GM18505 (cell line): ENCODE results near the gene FCAR.
"Not testable (repeated sequence)": the region's sequence is repeated elsewhere in the genome, so short reads cannot be mapped to it uniquely, and the experiment has no call there.

Experiments
- ATAC-seq: cut with Tn5 transposase; IDR thresholded peaks from one replicate; pipeline ENCODE4 v1.9.1; 2021; ENCODE audit not compliant: unreplicated experiment
- POLR2A ChIP-seq: IDR thresholded peaks from 4 replicates; pipeline ENCODE4 v1.6.1; 2011; ENCODE audit warnings: borderline replicate concordance; ENCODE audit not compliant: insufficient read depth, insufficient read length; ENCODE audit errors: extremely low read depth

FCAR gene

DNA sequence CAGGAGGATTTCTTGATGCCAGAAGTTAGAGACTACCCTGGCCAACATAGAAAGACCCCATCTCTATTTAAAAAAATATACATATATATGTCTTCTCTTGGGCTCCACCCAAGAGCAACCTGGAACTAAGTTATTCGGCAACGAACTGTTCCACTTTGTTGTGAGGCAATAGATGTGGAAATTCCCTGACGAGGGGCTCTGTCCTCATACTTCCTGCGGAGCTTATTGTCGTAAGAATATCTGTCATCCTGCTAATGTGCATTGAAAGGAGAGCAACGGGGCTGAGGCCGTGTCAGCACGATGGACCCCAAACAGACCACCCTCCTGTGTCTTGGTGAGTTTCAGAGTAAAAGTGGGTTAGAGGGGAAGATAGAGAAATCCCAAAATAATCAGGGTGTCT, at the start of gene FCAR:
Gene FCAR (plus strand): TSS at position 246 of the 400 bp plus-strand sequence. CDS start 55 bp downstream, at position 301.
- no peak for TF ChIP-seq POLR2A
- no peak for ATAC-seq

DNA sequence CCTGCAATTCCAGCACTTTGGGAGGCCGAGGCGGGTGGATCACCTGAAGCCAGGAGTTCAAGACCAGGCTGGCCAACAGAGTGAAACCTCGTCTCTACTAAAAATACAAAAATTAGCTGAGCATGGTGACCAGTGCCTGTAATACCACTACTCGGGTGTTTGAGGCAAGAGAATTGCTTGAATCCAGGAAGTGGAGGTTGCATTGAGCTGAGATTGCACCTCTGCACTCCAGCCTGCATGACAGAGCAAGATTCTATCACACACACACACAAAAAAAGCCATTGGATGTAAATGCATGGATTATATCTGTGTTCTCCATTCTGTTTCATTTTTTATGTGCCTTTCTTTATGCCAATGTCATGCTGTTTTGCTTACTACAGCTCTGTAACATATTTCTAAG, 49.6 kb upstream of the FCAR start:
- not testable (repeated sequence) for ATAC-seq

DNA sequence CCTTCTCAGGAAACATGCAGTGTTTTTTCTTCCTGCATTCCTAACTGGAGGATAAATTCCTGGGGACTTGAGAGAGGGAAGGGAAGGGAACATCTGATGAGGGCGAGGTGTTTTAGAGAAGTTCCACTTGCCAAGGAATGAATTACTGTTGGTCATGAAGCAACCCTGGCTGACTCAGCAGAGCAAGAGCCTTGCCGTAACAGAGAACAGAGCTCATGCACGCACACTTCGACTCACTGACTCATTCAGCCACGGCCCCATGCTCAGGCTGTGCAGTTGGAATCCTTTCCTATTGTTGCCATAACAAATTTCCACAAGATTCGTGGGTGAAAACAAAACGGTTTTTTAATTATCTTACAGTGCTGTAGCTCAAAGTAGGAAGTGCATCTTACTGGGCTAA, 48.7 kb upstream of the FCAR start:
- ATAC-seq, result not testable (repeated sequence)

DNA sequence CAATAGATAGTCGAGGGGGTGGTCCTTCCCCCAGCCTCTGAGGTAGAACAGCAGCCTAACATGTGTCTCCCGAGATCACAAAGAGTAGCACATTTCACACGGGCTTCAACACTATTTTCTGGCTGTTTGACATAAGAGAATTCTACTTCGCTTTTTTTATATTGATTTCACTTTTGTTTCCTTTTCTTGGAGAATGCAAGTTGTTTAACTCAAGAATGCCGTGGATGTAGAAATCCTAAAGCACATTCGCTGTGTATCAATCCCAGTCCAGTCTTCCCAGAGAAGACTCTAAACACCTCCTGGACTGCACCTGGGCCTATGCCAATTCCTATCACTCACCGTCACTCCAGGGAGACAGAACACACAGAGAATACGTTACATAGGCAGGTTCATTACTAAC, 46.0 kb upstream of the FCAR start:
- ATAC-seq, result not testable (repeated sequence)

DNA sequence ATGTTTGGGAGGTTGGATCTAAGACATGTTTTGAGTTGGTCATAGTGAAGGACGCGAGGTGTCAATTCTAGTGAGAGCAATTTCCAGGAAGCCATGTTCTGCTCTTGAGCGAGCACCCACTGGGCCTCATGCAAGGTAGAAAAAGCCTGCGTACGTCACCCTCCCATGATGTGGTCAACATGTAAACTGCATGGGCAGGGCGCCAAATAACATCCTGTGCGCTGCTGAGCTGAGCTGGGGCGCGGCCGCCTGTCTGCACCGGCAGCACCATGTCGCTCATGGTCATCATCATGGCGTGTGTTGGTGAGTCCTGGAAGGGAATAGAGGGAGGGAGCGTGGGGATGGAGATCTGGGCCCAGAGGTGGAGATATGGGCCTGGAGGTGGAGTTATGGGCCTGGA, 41.5 kb upstream of the FCAR start, which contains the start of gene KIR2DS4:
Gene KIR2DS4 (plus strand): TSS at position 181 of the 400 bp plus-strand sequence.
- ATAC-seq, result not testable (repeated sequence)

DNA sequence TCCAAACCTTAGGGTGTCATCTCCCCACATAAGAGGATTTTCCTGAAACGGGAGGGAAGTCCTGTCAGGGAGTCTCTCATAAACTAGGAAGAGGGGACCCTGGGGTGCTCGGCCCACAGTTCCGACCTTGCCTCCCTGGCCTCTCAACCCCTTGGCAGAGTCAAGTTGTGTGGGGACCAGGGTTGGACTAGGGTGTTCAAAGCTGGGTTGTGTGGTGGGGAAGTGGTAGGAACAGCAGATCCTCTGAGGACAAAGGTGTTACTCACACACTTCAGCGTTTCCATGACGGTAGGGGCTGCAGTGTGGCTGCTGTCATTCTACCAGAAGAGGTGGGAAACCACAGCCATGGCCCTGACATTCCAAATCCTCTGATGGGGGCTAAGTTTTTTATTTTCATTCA, 38.9 kb upstream of the FCAR start:
- ATAC-seq, result not testable (repeated sequence)

DNA sequence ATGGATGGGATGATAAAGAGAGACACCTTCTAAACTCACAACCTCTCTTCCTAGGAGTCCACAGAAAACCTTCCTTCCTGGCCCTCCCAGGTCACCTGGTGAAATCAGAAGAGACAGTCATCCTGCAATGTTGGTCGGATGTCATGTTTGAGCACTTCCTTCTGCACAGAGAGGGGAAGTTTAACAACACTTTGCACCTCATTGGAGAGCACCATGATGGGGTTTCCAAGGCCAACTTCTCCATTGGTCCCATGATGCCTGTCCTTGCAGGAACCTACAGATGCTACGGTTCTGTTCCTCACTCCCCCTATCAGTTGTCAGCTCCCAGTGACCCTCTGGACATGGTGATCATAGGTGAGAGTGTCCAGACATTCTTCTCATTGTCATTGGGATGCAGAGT, 36.5 kb upstream of the FCAR start:
- not testable (repeated sequence) for ATAC-seq

DNA sequence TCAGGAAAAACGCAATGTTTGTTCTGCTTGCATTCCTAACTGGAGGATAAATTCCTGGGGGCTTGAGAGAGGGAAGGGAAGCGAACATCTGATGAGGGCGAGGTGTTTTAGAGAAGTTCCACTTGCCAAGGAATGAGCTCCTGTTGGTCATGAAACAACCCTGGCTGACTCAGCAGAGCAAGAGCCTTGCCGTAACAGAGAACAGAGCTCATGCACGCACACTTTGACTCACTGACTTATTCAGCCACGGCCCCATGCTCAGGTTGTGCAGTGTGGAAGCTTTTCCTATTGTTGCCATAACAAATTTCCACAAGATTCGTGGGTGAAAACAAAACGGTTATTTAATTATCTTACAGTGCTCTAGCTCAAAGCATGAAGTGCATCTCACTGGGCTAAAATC, 30.9 kb upstream of the FCAR start:
- not testable (repeated sequence) for ATAC-seq

DNA sequence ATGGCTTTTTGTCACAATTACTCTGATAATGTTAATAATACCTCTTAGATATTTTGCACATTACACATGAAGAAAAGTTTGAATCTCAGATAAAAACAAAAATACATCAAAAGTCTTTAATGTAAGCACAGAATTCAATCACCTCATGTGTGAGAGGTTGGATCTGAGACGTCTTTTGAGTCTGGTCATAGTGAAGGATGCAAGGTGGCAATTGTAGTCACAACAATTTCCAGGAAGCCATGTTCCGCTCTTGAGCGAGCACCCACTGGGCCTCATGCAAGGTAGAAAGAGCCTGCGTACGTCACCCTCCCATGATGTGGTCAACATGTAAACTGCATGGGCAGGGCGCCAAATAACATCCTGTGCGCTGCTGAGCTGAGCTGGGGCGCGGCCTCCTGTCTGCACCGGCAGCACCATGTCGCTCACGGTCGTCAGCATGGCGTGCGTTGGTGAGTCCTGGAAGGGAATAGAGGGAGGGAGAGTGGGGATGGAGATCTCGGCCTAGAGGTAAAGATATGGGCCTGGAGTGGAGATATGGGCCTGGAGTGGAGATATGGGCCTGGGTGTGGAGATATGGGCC, 23.9 kb upstream of the FCAR start, which contains the start of gene KIR3DL2:
Gene KIR3DL2 (plus strand): TSS at position 383 of the 580 bp plus-strand sequence. CDS start 33 bp downstream, at position 416.
- ATAC-seq, result not testable (repeated sequence)

DNA sequence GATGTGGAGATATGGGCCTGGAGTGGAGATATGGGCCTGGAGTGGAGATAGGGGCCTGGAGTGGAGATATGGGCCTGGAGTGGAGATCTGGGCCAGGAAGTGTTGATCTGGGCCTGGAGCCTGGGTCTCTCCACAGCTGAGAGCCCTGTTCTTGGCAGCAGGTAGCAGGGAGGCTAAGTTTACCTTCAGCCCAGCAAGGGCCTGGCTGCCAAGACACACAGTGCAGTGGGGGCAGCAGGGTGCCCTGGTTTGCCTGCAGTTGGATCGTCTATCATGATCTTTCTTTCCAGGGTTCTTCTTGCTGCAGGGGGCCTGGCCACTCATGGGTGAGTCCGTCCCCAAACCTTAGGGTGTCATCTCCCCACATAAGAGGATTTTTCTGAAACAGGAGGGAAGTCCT, 23.1 kb upstream of the FCAR start:
- TF ChIP-seq POLR2A, result no peak
- no peak for ATAC-seq

DNA sequence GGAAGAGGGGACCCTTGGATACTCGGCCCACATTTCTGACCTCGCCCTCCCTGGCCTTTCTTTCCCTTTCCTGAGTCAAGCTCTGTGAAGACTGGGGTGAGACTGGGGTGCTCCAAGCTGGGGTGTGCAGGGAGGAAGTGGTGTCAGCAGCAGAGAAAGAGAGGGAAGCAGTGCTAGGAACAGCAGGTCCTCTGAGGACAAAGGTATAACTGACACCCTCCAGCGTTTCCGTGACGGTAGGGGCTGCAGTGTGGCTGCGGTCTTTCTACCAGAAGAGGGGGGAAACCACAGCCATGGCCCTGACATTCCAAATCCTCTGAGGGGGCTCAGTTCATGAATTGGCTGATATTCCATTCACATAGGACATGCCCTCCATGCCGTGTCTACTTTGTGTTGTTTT, 22.7 kb upstream of the FCAR start:
- no peak for TF ChIP-seq POLR2A
- no peak for ATAC-seq

DNA sequence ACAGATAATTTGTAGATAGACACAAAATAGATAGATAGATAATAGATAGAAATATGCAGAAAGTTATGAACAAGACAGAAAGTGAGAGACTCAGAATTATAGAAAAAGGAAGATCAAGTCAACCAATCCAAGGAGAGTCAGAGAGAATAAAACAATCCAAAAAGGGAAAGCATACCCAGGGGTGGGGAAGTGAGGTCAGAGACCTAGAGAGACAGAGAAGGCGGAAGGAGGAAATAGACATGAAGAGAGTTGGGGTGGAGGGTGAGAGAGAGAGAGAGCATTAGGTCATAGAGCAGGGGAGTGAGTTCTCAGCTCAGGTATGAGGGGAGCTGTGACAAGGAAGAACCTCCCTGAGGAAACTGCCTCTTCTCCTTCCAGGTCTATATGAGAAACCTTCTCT, 18.8 kb upstream of the FCAR start:
- not testable (repeated sequence) for ATAC-seq

DNA sequence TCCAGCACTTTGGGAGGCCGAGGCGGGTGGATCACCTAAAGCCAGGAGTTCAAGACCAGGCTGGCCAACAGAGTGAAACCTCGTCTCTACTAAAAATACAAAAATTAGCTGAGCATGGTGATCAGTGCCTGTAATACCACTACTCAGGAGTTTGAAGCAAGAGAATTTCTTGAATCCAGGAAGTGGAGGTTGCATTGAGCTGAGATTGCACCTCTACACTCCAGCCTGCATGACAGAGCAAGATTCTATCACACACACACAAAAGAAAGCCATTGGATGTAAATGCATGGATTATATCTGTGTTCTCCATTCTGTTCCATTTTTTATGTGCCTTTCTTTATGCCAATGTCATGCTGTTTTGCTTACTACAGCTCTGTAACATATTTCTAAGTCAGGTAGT, 15.6 kb upstream of the FCAR start:
- ATAC-seq, result not testable (repeated sequence)

DNA sequence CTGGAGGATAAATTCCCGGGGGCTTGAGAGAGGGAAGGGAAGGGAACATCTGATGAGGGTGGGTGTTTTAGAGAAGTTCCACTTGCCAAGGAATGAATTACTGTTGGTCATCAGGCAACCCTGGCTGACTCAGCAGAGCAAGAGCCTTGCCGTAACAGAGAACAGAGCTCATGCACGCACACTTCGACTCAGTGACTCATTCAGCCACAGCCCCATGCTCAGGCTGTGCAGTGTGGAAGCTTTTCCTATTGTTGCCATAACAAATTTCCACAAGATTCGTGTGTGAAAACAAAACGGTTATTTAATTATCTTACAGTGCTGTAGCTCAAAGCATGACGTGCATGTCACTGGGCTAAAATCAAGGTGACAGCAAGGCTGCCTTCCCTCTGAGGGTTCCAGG, 14.6 kb upstream of the FCAR start:
- ATAC-seq, result not testable (repeated sequence)

DNA sequence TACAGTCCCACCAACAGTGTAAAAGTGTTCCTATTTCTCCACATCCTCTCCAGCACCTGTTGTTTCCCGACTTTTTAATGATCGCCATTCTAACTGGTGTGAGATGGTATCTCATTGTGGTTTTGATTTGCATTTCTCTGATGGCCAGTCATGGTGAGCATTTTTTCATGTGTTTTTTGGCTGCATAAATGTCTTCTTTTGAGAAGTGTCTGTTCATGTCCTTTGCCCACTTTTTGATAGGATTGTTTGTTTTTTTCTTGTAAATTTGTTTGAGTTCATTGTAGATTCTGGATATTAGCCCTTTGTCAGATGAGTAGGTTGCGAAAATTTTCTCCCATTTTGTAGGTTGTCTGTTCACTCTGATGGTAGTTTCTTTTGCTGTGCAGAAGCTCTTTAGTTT, 10.6 kb upstream of the FCAR start:
- not testable (repeated sequence) for ATAC-seq

DNA sequence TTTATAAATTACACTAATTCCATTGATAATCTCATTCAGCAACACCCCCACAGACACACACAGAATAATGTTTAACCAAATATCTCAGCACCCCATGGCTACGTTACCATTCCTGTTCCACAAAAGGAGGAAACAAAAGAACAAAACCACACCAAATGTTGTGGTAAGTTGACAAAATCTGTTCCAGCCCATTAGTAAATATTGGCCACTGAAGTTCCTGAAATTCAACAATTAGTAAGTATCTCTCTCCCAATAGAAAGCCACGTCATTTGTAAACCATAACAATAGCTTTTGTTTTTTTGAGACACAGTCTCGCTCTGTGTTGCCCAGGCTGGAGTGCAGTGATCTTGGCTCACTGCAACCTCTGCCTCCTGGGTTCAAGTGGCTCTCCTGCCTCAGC, 2.3 kb upstream of the FCAR start:
- no peak for TF ChIP-seq POLR2A
- ATAC-seq, result no peak

DNA sequence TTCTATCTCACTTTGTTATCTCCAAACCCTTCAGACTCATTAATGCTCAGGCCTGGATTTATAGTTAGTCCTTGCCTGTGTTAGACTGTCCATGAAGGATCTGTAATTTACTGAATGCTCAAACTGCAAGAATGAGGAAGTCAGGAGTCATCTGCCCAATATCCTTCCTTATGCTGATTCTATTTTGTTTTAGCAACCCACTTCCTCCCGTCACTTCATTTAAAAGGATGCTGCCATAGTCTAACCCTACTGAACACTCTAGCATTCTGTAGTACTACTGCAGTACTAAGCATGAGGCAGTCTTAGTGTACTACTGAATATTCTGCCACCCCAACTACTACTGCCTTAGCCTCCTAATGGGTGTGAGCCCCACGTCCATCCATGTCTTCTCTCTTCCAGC, 1.5 kb downstream of the FCAR start:
- ATAC-seq, result no peak
- TF ChIP-seq POLR2A, result no peak
